Skin of body (tissue), 2 donors: ENCODE data around the gene CYP46A1. TPM values are rescaled to one million over a fixed set of nuclear protein-coding genes. Genes with fewer than 3 reads are reported as not detected.

Experiments used
- DNase-seq: peaks from one replicate; lab custom pipeline; 2025; lab: John Stamatoyannopoulos, UW
- total RNA-seq: library from RNA; depleted of rRNA; stranded (reverse); fragments of >200 nt; gene quantifications from one replicate; pipeline ENCODE4 v1.2.3, GENCODE V29; 2014

The CYP46A1 gene
- total RNA-seq, 1 donor from 2014 or later, result 2.0 TPM

- DNase-seq, result no peak
Observed at GRCh38 chr14:99708449-99708848, 24.4 kb downstream of the CYP46A1 start.

GRCh38 chr14:99713972-99714371 is 29.9 kb downstream of the CYP46A1 start:
- DNase-seq, result no peak

GRCh38 chr14:99715266-99716000 is 31.3 kb downstream of the CYP46A1 start:
- no peak for DNase-seq

GRCh38 chr14:99716091-99716849 is 32.2 kb downstream of the CYP46A1 start:
- DNase-seq, result no peak

GRCh38 chr14:99716850-99717681 is 33.0 kb downstream of the CYP46A1 start:
- DNase-seq, result no peak

- DNase-seq, result no peak
Observed at GRCh38 chr14:99717682-99718013, 33.5 kb downstream of the CYP46A1 start.

GRCh38 chr14:99718031-99718810 is 34.1 kb downstream of the CYP46A1 start:
- DNase-seq, result no peak

GRCh38 chr14:99718811-99719192 is 34.7 kb downstream of the CYP46A1 start:
- DNase-seq, result no peak

GRCh38 chr14:99720941-99721791 is 37.1 kb downstream of the CYP46A1 start:
- DNase-seq, result no peak

- no peak for DNase-seq
Observed at GRCh38 chr14:99721792-99722516, 37.9 kb downstream of the CYP46A1 start.

GRCh38 chr14:99722741-99723140 is 38.6 kb downstream of the CYP46A1 start:
- no peak for DNase-seq

GRCh38 chr14:99724196-99724891 is 40.2 kb downstream of the CYP46A1 start:
- no peak for DNase-seq

GRCh38 chr14:99724939-99725773 is 41.1 kb downstream of the CYP46A1 start:
- DNase-seq, result no peak

GRCh38 chr14:99725774-99726537 is 41.9 kb downstream of the CYP46A1 start:
- no peak for DNase-seq

GRCh38 chr14:99726538-99727095 is 42.5 kb downstream of the CYP46A1 start:
- no peak for DNase-seq

GRCh38 chr14:99727096-99727870 is 43.2 kb downstream of the CYP46A1 start:
- no peak for DNase-seq
